Psoas muscle (tissue), 8 donors: Measurements from ENCODE around the gene PPIL3. TPM values are rescaled to one million over a fixed set of nuclear protein-coding genes. Genes with fewer than 3 reads are reported as not detected.
"Not testable (repeated sequence)": the region's sequence is repeated elsewhere in the genome, so short reads cannot be mapped to it uniquely, and the experiment has no call there.

Source experiments
- ATAC-seq, 4 donors: fragments of 200-7000 bp; cut with Tn5 transposase; one replicate each; pipeline ENCODE4 v1.9.1; 2020; ENCODE audit warnings: moderate library complexity in 3 of 4, mild to moderate bottlenecking in 2 of 4
- DNase-seq, 2 donors: peaks; one replicate each; pipeline ENCODE4 v3.0.0-alpha.2; 2020
- H3K27ac ChIP-seq: fragments of 200-600 bp; one replicate; pipeline ENCODE4 v1.8.0; 2022
- H3K27me3 ChIP-seq, 3 donors: fragments of 200-600 bp in 1 of 3; one replicate each; pipeline versions ENCODE4 v1.6.1 to v1.8.0; 2013 to 2022; ENCODE audit warnings: low read length in 2 of 3, mild to moderate bottlenecking in 2 of 3, moderate library complexity in 1 of 3; ENCODE audit not compliant: insufficient read depth in 3 of 3
- H3K36me3 ChIP-seq, 2 donors: fragments of 200-600 bp in 1 of 2; one replicate each; pipeline versions ENCODE4 v1.6.1 to v1.8.0; 2013 to 2022; ENCODE audit warnings: low read depth in 1 of 2, mild to moderate bottlenecking in 1 of 2, moderate library complexity in 1 of 2; ENCODE audit not compliant: insufficient read depth in 1 of 2
- H3K4me1 ChIP-seq: fragments of 200-600 bp; one replicate; pipeline ENCODE4 v1.8.0; 2022
- H3K4me3 ChIP-seq: fragments of 200-600 bp; one replicate; pipeline ENCODE4 v1.8.0; 2022; ENCODE audit warnings: mild to moderate bottlenecking
- H3K9me3 ChIP-seq: fragments of 200-600 bp; one replicate; pipeline ENCODE4 v1.8.0; 2022
- CTCF ChIP-seq: fragments of 200-600 bp; IDR thresholded peaks from one replicate; pipeline ENCODE4 v1.8.0; 2022; ENCODE audit warnings: antibody characterized with exemption
- WGBS, 3 donors: extraction: QIAGEN DNeasy Blood & Tissue Kit; methylation state at CpG; one replicate each; pipeline versions ENCODE4 v1.1.6 to v1.1.7; 2013; 5-methylcytosine and 5-hydroxymethylcytosine counted together
- intact Hi-C, 2 donors: fragments of 100-400 bp; cut with DNase I; formaldehyde crosslinking; loops; one replicate each; pipeline versions ENCODE4 v1.11.0 to v1.14.2; 2022
- polyA plus RNA-seq, 3 donors: library from polyadenylated mRNA; stranded (reverse); fragments of 200-250 nt; gene quantifications; one replicate each; pipeline ENCODE4 v1.2.3, GENCODE V29; 2013
- total RNA-seq, 4 donors: library from RNA; stranded (reverse); fragmentation: NEBNext Ultra II Directional in 2 of 4; extraction: Animal tissue kit (Norgen Biotek cat#: 25700) in 2 of 4; gene quantifications; one replicate each; pipeline versions ENCODE4 v1.2.1 to v1.2.4, GENCODE V29; 2021 to 2023
- donor health status: healthy with polysubstance abuse.
- donor health status: DM: no; HTN: no; CAD: no; lungs with moderate emphysema.
- donor health status: Bipolar disorder and iron deficiency.
- donor health status: healthy.
- donor health status: DM: yes; HTN: yes; CAD: no.
- donor health status: DM: no; HTN: no; CAD: no.
- donor health status: DM: no; HTN: no; CAD: no.
- donor health status: DM: yes; HTN: yes; CAD: no.

The PPIL3 gene
- total and polyA plus RNA-seq, 7 donors: 10.7 to 31.2 (median 17.4) TPM

- intact Hi-C loops: loop anchor here in 1 of 2 donors (10.0 kb wide), 1 partner anchor 465 kb away; no protein-coding TSS in a partner anchor
- no peak for ATAC-seq
- TF ChIP-seq CTCF: no peak
- Histone ChIP-seq H3K27ac (no peak overlapping the region), H3K36me3 (peaks cover 15 to 86% of the 10 kb centered on the region in 2 donors), H3K27me3 (no peaks in the 10 kb centered on the region), H3K4me3 (no peak overlapping the region), H3K9me3 (no peaks in the 10 kb centered on the region), H3K4me1 (peaks cover 8% of the 10 kb centered on the region)
- DNase-seq: no peak
Measured at GRCh38 chr2:200899482-200899881, 10.6 kb upstream of the PPIL3 start.

GRCh38 chr2:200881715-200882249, 7.1 kb downstream of the PPIL3 start:
- WGBS, 3 donors: 78 to 90% (median 88%) methylated on average over 2 of the region's 2 CpGs
- H3K4me3 ChIP-seq, DNase-seq, H3K27ac ChIP-seq, H3K9me3 ChIP-seq, ATAC-seq, intact Hi-C loops, H3K4me1 ChIP-seq, H3K27me3 ChIP-seq: not testable (repeated sequence)
- peaks cover 0 to 98% of the 10 kb centered on the region in 2 donors for H3K36me3 ChIP-seq

GRCh38 chr2:200878289-200878880, 10.5 kb downstream of the PPIL3 start:
- 92 to 100% (median 94%) methylated on average over 2 of the region's 2 CpGs for WGBS, 3 donors
- Histone ChIP-seq H3K27ac (no peak overlapping the region), H3K9me3 (no peaks in the 10 kb centered on the region), H3K27me3 (no peaks in the 10 kb centered on the region), H3K36me3 (peaks cover 0 to 96% of the 10 kb centered on the region in 2 donors), H3K4me1 (no peaks in the 10 kb centered on the region), H3K4me3 (no peak overlapping the region)
- DNase-seq (no peak), ATAC-seq (no peak)
- intact Hi-C loops: no loop called here
- no peak for TF ChIP-seq CTCF

- H3K27ac ChIP-seq: no peak overlapping the region
- H3K9me3 ChIP-seq: no peaks in the 10 kb centered on the region
- no peak overlapping the region for H3K4me3 ChIP-seq
- H3K4me1 ChIP-seq: no peaks in the 10 kb centered on the region
- DNase-seq: no peak
- intact Hi-C loops: no loop called here
- no peaks in the 10 kb centered on the region for H3K27me3 ChIP-seq
- no peak for ATAC-seq
- TF ChIP-seq CTCF: no peak
- H3K36me3 ChIP-seq: peaks cover 0 to 96% of the 10 kb centered on the region in 2 donors
Measured at GRCh38 chr2:200877443-200877842, 11.4 kb downstream of the PPIL3 start.

- ATAC-seq (no peak), DNase-seq (no peak)
- no peak for TF ChIP-seq CTCF
- intact Hi-C loops: no loop called here
- Histone ChIP-seq H3K4me3 (no peak overlapping the region), H3K36me3 (peaks cover 0 to 78% of the 10 kb centered on the region in 2 donors), H3K9me3 (no peaks in the 10 kb centered on the region), H3K4me1 (no peaks in the 10 kb centered on the region), H3K27me3 (no peaks in the 10 kb centered on the region), H3K27ac (no peak overlapping the region)
- WGBS, 3 donors: 92 to 95% (median 94%) methylated on average over 6 of the region's 6 CpGs
Measured at GRCh38 chr2:200873560-200873959, 15.3 kb downstream of the PPIL3 start.
